Measurements from ENCODE around the gene UTP4.

The UTP4 gene

GRCh38 chr16:69110406-69110805 is 22.0 kb upstream of the UTP4 start:
- no peak overlapping the region for H3K4me3 ChIP-seq (ENCODE audit: low read depth, low read length)
- no peaks in the 10 kb centered on the region for H3K27me3 ChIP-seq (ENCODE audit: control insufficient read depth, insufficient read depth, low read length)
- H2AFZ ChIP-seq, result no peak overlapping the region
- H3K4me2 ChIP-seq (ENCODE audit: low read length), result no peak overlapping the region
- H3K9ac ChIP-seq, result no peak overlapping the region
- peaks cover 5% of the 10 kb centered on the region for H3K4me1 ChIP-seq
- peaks cover 4% of the 10 kb centered on the region for H3K79me2 ChIP-seq
- no peaks in the 10 kb centered on the region for H3K9me3 ChIP-seq (ENCODE audit: control insufficient read depth, low read length)
- no peaks in the 10 kb centered on the region for H3K36me3 ChIP-seq (ENCODE audit: control insufficient read depth, insufficient read depth, low read length)
- H3K27ac ChIP-seq, result no peak overlapping the region
- TF ChIP-seq CTCF (IDR thresholded peaks at IDR 0.05), result no peak

GRCh38 chr16:69111216-69111875 is 21.1 kb upstream of the UTP4 start:
- no peak overlapping the region for H3K4me3 ChIP-seq (ENCODE audit: low read depth, low read length)
- no peak overlapping the region for H3K9ac ChIP-seq
- H3K27me3 ChIP-seq (ENCODE audit: control insufficient read depth, insufficient read depth, low read length), result no peaks in the 10 kb centered on the region
- no peak overlapping the region for H2AFZ ChIP-seq
- H3K9me3 ChIP-seq (ENCODE audit: control insufficient read depth, low read length), result no peaks in the 10 kb centered on the region
- H3K36me3 ChIP-seq (ENCODE audit: control insufficient read depth, insufficient read depth, low read length), result no peaks in the 10 kb centered on the region
- no peak overlapping the region for H3K4me2 ChIP-seq (ENCODE audit: low read length)
- H3K27ac ChIP-seq, result no peak overlapping the region
- peaks cover 4% of the 10 kb centered on the region for H3K79me2 ChIP-seq
- no peak for TF ChIP-seq CTCF (IDR thresholded peaks at IDR 0.05)
- peaks cover 8% of the 10 kb centered on the region for H3K4me1 ChIP-seq

GRCh38 chr16:69111876-69112230 is 20.6 kb upstream of the UTP4 start:
- Histone ChIP-seq H3K4me2 (ENCODE audit: low read length) (no peak overlapping the region), H3K27ac (no peak overlapping the region), H2AFZ (no peak overlapping the region), H3K79me2 (peaks cover 5% of the 10 kb centered on the region), H3K9me3 (ENCODE audit: control insufficient read depth, low read length) (no peaks in the 10 kb centered on the region), H3K9ac (no peak overlapping the region), H3K36me3 (ENCODE audit: control insufficient read depth, insufficient read depth, low read length) (no peaks in the 10 kb centered on the region), H3K4me3 (ENCODE audit: low read depth, low read length) (no peak overlapping the region), H3K4me1 (peaks cover 13% of the 10 kb centered on the region), H3K27me3 (ENCODE audit: control insufficient read depth, insufficient read depth, low read length) (no peaks in the 10 kb centered on the region)
- no peak for TF ChIP-seq CTCF (IDR thresholded peaks at IDR 0.05)

GRCh38 chr16:69112285-69113129 is 19.9 kb upstream of the UTP4 start:
- no peaks in the 10 kb centered on the region for H3K9me3 ChIP-seq (ENCODE audit: control insufficient read depth, low read length)
- peaks cover 11% of the 10 kb centered on the region for H3K4me1 ChIP-seq
- no peak overlapping the region for H2AFZ ChIP-seq
- H3K27me3 ChIP-seq (ENCODE audit: control insufficient read depth, insufficient read depth, low read length), result no peaks in the 10 kb centered on the region
- H3K9ac ChIP-seq, result no peak overlapping the region
- H3K27ac ChIP-seq, result no peak overlapping the region
- H3K4me2 ChIP-seq (ENCODE audit: low read length), result no peak overlapping the region
- no peaks in the 10 kb centered on the region for H3K36me3 ChIP-seq (ENCODE audit: control insufficient read depth, insufficient read depth, low read length)
- H3K79me2 ChIP-seq, result peaks cover 7% of the 10 kb centered on the region
- H3K4me3 ChIP-seq (ENCODE audit: low read depth, low read length), result no peak overlapping the region
- peak; percentile 71 for TF ChIP-seq CTCF (IDR thresholded peaks at IDR 0.05)
